HCT116 (cell line): ENCODE measurements around the gene GNPDA2. TPM values are rescaled to one million over a fixed set of nuclear protein-coding genes. Genes with fewer than 3 reads are reported as not detected.

Experiments
- ATAC-seq: fragments of 200-7000 bp; cut with Tn5 transposase; 2 replicates; pipeline ENCODE4 v1.9.1; 2020; ENCODE audit warnings: mild to moderate bottlenecking, moderate library complexity
- BruUV-seq: library from RNA; stranded (reverse); fragments of 400-500 nt; replicated peaks from 2 replicates; lab custom pipeline; 2021; lab: Mats Ljungman, UMichigan
- CTCF ChIA-PET: fragments of 300-600 bp; sonication (Branson Sonifier 250); formaldehyde crosslinking; loops from one replicate; lab custom pipeline; 2021; ENCODE audit warnings: antibody characterized with exemption; lab: Charles Lee
- POLR2A ChIA-PET: fragments of 300-600, 350-600 bp; sonication (Branson Sonifier 250); formaldehyde crosslinking; loops from one replicate; lab custom pipeline; 2021; ENCODE audit warnings: antibody characterized with exemption; lab: Charles Lee
- RAD21 ChIA-PET, 2 experiments: fragments of 300-600 bp; sonication (Branson Sonifier 250); formaldehyde crosslinking; loops; one replicate each; lab custom pipeline; 2023; ENCODE audit warnings: low total read pairs in 2 of 2; ENCODE audit not compliant: uncharacterized antibody in 2 of 2, unreplicated experiment in 2 of 2, low non-redundant PET in 1 of 2; lab: Charles Lee
- DNase-seq: peaks from one replicate; pipeline ENCODE4 v3.0.0-alpha.2; 2010; ENCODE audit warnings: low read depth, low spot score
- H2AFZ ChIP-seq: fragments of 200-600 bp; shearing (Covaris generic), sonication (generic); 2 replicates; pipeline ENCODE4 v1.6.1; 2017; ENCODE audit warnings: low read depth, mixed run types, mixed read lengths, antibody characterized with exemption, low read length; ENCODE audit not compliant: poor library complexity, severe bottlenecking
- H3K27ac ChIP-seq: 2 replicates; pipeline ENCODE4 v1.5.1; 2012; ENCODE audit warnings: low read depth, low read length
- H3K27me3 ChIP-seq: fragments of 200-600 bp; sonication (generic); 2 replicates; pipeline ENCODE4 v1.6.1; 2016; ENCODE audit warnings: mixed run types, low read length, mixed read lengths; ENCODE audit not compliant: insufficient read depth
- H3K36me3 ChIP-seq, 2 experiments: fragments of 200-500 bp in 1 of 2; fragments of 200-600 bp in 1 of 2; sonication (Bioruptor generic) in 1 of 2; sonication (generic) in 1 of 2; 2 replicates each; pipeline versions ENCODE4 v1.5.1 to v1.6.1; 2014 to 2016; ENCODE audit warnings: low read length in 2 of 2, inconsistent platforms in 1 of 2, mixed read lengths in 1 of 2, mixed run types in 1 of 2; ENCODE audit not compliant: insufficient read depth in 2 of 2, control insufficient read depth in 1 of 2
- H3K4me1 ChIP-seq, 2 experiments: fragments of 200-600 bp in 1 of 2; sonication (generic) in 1 of 2; 2 replicates each; pipeline versions ENCODE4 v1.5.1 to v1.6.1; 2012 to 2017; ENCODE audit warnings: low read length in 2 of 2, inconsistent platforms in 1 of 2, mild to moderate bottlenecking in 1 of 2, mixed read lengths in 1 of 2, mixed run types in 1 of 2, moderate library complexity in 1 of 2; ENCODE audit not compliant: insufficient read depth in 2 of 2, control insufficient read depth in 1 of 2
- H3K4me2 ChIP-seq: fragments of 200-600 bp; sonication (generic); 2 replicates; pipeline ENCODE4 v1.6.1; 2017; ENCODE audit warnings: mixed run types, low read length, mixed read lengths
- H3K4me3 ChIP-seq, 2 experiments: fragments of 200-600 bp in 1 of 2; sonication (generic) in 1 of 2; replicated peaks in 1 of 2; 2 replicates each; pipeline ENCODE4 v1.5.1; 2011 to 2016; ENCODE audit warnings: low read length in 2 of 2, control low read depth in 1 of 2, low read depth in 1 of 2, mild to moderate bottlenecking in 1 of 2, mixed read lengths in 1 of 2, mixed run types in 1 of 2
- H3K79me2 ChIP-seq: fragments of 200-600 bp; sonication (generic); 2 replicates; pipeline ENCODE4 v1.6.1; 2017; ENCODE audit warnings: mild to moderate bottlenecking, mixed run types, low read length, moderate library complexity, mixed read lengths; ENCODE audit not compliant: insufficient read depth
- H3K9ac ChIP-seq: fragments of 200-600 bp; sonication (generic); 2 replicates; pipeline ENCODE4 v1.6.1; 2016; ENCODE audit warnings: low read length, mixed read lengths
- H3K9me2 ChIP-seq: fragments of 200-600 bp; sonication (generic), shearing (Covaris generic); 2 replicates; pipeline ENCODE4 v1.6.1; 2017; ENCODE audit warnings: mixed run types, mild to moderate bottlenecking, moderate library complexity; ENCODE audit not compliant: insufficient read depth
- H3K9me3 ChIP-seq, 2 experiments: fragments of 200-500 bp in 1 of 2; fragments of 200-600 bp in 1 of 2; sonication (Bioruptor generic) in 1 of 2; sonication (generic) in 1 of 2; 2 replicates each; pipeline ENCODE4 v1.6.1; 2014 to 2017; ENCODE audit warnings: low read length in 2 of 2, mixed read lengths in 2 of 2, inconsistent platforms in 1 of 2, low read depth in 1 of 2, mild to moderate bottlenecking in 1 of 2, mixed run types in 1 of 2, moderate library complexity in 1 of 2; ENCODE audit not compliant: control insufficient read depth in 1 of 2, insufficient read depth in 1 of 2
- H4K20me1 ChIP-seq: fragments of 200-600 bp; sonication (generic), shearing (Covaris generic); 2 replicates; pipeline ENCODE4 v1.6.1; 2017; ENCODE audit warnings: mixed run types, mild to moderate bottlenecking, moderate library complexity; ENCODE audit not compliant: insufficient read depth
- CBX3 ChIP-seq: IDR thresholded peaks from 2 replicates; pipeline ENCODE4 v1.6.1; 2012; ENCODE audit warnings: low read depth
- CEBPB ChIP-seq: IDR thresholded peaks from 2 replicates; pipeline ENCODE4 v1.6.1; 2012; ENCODE audit warnings: low read depth
- EGR1 ChIP-seq: IDR thresholded peaks from 2 replicates; pipeline ENCODE4 v1.6.1; 2012; ENCODE audit warnings: low read depth
- ELF1 ChIP-seq: IDR thresholded peaks from 2 replicates; pipeline ENCODE4 v1.6.1; 2012; ENCODE audit warnings: low read depth, borderline replicate concordance
- EZH2 ChIP-seq: fragments of 200-600 bp; sonication (generic); IDR thresholded peaks from 2 replicates; pipeline ENCODE4 v1.6.1; 2017; ENCODE audit warnings: antibody characterized with exemption, mixed run types
- EZH2phosphoT487 ChIP-seq: fragments of 200-600 bp; IDR thresholded peaks from 2 replicates; pipeline ENCODE4 v1.6.1; 2018; ENCODE audit warnings: antibody characterized with exemption, borderline replicate concordance
- FOSL1 ChIP-seq: IDR thresholded peaks from 2 replicates; pipeline ENCODE4 v1.6.1; 2012; ENCODE audit warnings: low read depth
- JUND ChIP-seq: IDR thresholded peaks from 2 replicates; pipeline ENCODE4 v1.6.1; 2012
- POLR2AphosphoS5 ChIP-seq: IDR thresholded peaks from 2 replicates; pipeline ENCODE4 v1.6.1; 2011; ENCODE audit warnings: mild to moderate bottlenecking, low read depth, low read length, moderate library complexity
- RAD21 ChIP-seq: IDR thresholded peaks from 2 replicates; pipeline ENCODE4 v1.6.1; 2012; ENCODE audit warnings: low read depth, mild to moderate bottlenecking
- SIN3A ChIP-seq: IDR thresholded peaks from 2 replicates; pipeline ENCODE4 v1.6.1; 2012; ENCODE audit warnings: low read depth
- SP1 ChIP-seq: IDR thresholded peaks from 2 replicates; pipeline ENCODE4 v1.6.1; 2012; ENCODE audit warnings: low read depth
- SRF ChIP-seq: IDR thresholded peaks from 2 replicates; pipeline ENCODE4 v1.6.1; 2012; ENCODE audit warnings: low read depth
- TCF7L2 ChIP-seq: IDR thresholded peaks from 2 replicates; pipeline ENCODE4 v1.7.0; 2011; ENCODE audit warnings: borderline replicate concordance, inconsistent platforms; ENCODE audit not compliant: insufficient read depth, insufficient read length; ENCODE audit errors: extremely low read depth
- ZFX ChIP-seq: fragments of 450-650 bp; IDR thresholded peaks from 2 replicates; pipeline ENCODE4 v1.6.1; 2017
- ZNF274 ChIP-seq: fragments of 200-500 bp; sonication (Bioruptor generic); IDR thresholded peaks from 2 replicates; pipeline ENCODE4 v1.6.1; 2014; ENCODE audit warnings: mild to moderate bottlenecking, low read depth, low read length, inconsistent platforms
- intact Hi-C: fragments of 100-400 bp; cut with micrococcal nuclease; formaldehyde crosslinking; loops from 2 replicates; pipeline ENCODE4 v1.10.0; 2022
- total RNA-seq: library from RNA; stranded (reverse); gene quantifications from one replicate; pipeline ENCODE4 v1.2.1, GENCODE V29; 2021; ENCODE audit not compliant: unreplicated experiment
- TF ChIP-seq, protein P1 (sequence below): IDR thresholded peaks from 2 replicates; pipeline ENCODE4 v1.6.1; 2011; ENCODE audit warnings: mild to moderate bottlenecking, low read length, moderate library complexity; ENCODE audit not compliant: insufficient replicate concordance; ENCODE audit errors: extremely low read depth
- TF ChIP-seq, protein P2 (sequence below): IDR thresholded peaks from 2 replicates; pipeline ENCODE4 v1.6.1; 2012; ENCODE audit warnings: low read depth
- TF ChIP-seq, protein P3 (sequence below): IDR thresholded peaks from 2 replicates; pipeline ENCODE4 v1.6.1; 2012
- TF ChIP-seq, protein P4 (sequence below): IDR thresholded peaks from 2 replicates; pipeline ENCODE4 v1.6.1; 2012
- TF ChIP-seq, protein P5 (sequence below), 3 experiments: fragments of 200-600 bp in 1 of 3; sonication (generic) in 1 of 3; IDR thresholded peaks in 2 of 3; conservative IDR thresholded peaks in 1 of 3; 2 replicates each; pipeline ENCODE4 v1.5.1; 2012 to 2017; ENCODE audit warnings: low read depth in 2 of 3, low read length in 2 of 3, antibody characterized with exemption in 1 of 3, borderline replicate concordance in 1 of 3, control low read depth in 1 of 3, mild to moderate bottlenecking in 1 of 3, mixed read lengths in 1 of 3, mixed run types in 1 of 3, moderate library complexity in 1 of 3; ENCODE audit not compliant: insufficient read depth in 1 of 3

The GNPDA2 gene
- total RNA-seq, 1 experiment from 2014 or later: 15.8 TPM

DNA sequence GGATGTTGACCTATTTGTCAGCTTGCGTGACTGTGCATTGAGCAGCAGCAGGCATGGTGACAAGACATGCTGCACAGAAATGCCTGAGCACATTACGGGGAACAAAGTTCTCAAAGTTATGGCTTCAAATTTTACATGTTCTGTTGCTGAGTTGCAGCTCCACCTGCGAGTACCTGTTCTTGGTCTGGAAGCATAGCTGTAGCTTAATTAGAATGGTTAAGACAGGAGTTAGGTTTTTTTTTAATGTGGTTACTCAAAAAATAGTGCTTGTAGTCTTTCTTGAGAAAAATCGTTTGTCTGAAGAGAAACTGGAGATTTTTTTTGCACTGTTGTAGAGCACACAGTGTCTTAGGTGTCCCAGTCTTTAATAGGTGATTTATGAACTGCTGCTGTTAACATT lies 38.8 kb upstream of the GNPDA2 start (continued):
- TF ChIP-seq EZH2phosphoT487 (no peak), CBX3 (no peak), JUND (no peak)

DNA sequence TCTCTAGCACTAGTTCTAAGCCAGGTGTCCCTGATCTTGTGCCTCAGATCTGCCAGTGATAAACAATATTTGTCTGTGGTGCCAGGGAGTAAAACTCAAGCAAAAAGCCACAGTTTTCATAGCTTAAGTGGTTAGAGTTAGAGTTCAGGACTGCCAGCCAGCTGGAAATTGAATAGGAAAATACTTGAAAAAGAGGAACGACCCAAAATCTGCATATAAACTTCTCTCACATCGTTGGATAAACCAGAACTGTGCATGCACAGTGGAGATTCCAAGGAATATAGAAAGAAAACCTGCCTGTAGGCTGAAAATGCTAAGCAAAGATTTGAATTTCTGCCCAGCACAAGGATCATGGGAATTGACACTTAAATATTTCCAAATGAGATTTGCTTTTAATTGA lies 35.0 kb upstream of the GNPDA2 start:
- Histone ChIP-seq H3K9me3 (no peaks in the 10 kb centered on the region), H3K4me2 (no peak overlapping the region), H4K20me1 (no peaks in the 10 kb centered on the region), H3K36me3 (no peaks in the 10 kb centered on the region), H3K4me1 (no peaks in the 10 kb centered on the region), H3K9ac (no peak overlapping the region), H2AFZ (no peak overlapping the region), H3K79me2 (no peaks in the 10 kb centered on the region), H3K27ac (no peak overlapping the region), H3K27me3 (no peaks in the 10 kb centered on the region), H3K4me3 (no peak overlapping the region), H3K9me2 (no peaks in the 10 kb centered on the region)
- no TSS peak for BruUV-seq
- RAD21 ChIA-PET: no interaction called here
- intact Hi-C loops: no loop called here
- POLR2A ChIA-PET: no interaction called here
- CTCF ChIA-PET: no interaction called here
- DNase-seq (no peak), ATAC-seq (no peak)
- TF ChIP-seq ELF1: no peak
- TF ChIP-seq, protein P1, sequence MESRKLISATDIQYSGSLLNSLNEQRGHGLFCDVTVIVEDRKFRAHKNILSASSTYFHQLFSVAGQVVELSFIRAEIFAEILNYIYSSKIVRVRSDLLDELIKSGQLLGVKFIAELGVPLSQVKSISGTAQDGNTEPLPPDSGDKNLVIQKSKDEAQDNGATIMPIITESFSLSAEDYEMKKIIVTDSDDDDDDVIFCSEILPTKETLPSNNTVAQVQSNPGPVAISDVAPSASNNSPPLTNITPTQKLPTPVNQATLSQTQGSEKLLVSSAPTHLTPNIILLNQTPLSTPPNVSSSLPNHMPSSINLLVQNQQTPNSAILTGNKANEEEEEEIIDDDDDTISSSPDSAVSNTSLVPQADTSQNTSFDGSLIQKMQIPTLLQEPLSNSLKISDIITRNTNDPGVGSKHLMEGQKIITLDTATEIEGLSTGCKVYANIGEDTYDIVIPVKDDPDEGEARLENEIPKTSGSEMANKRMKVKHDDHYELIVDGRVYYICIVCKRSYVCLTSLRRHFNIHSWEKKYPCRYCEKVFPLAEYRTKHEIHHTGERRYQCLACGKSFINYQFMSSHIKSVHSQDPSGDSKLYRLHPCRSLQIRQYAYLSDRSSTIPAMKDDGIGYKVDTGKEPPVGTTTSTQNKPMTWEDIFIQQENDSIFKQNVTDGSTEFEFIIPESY: no peak
- TF ChIP-seq ZNF274: no peak
- TF ChIP-seq, protein P2, sequence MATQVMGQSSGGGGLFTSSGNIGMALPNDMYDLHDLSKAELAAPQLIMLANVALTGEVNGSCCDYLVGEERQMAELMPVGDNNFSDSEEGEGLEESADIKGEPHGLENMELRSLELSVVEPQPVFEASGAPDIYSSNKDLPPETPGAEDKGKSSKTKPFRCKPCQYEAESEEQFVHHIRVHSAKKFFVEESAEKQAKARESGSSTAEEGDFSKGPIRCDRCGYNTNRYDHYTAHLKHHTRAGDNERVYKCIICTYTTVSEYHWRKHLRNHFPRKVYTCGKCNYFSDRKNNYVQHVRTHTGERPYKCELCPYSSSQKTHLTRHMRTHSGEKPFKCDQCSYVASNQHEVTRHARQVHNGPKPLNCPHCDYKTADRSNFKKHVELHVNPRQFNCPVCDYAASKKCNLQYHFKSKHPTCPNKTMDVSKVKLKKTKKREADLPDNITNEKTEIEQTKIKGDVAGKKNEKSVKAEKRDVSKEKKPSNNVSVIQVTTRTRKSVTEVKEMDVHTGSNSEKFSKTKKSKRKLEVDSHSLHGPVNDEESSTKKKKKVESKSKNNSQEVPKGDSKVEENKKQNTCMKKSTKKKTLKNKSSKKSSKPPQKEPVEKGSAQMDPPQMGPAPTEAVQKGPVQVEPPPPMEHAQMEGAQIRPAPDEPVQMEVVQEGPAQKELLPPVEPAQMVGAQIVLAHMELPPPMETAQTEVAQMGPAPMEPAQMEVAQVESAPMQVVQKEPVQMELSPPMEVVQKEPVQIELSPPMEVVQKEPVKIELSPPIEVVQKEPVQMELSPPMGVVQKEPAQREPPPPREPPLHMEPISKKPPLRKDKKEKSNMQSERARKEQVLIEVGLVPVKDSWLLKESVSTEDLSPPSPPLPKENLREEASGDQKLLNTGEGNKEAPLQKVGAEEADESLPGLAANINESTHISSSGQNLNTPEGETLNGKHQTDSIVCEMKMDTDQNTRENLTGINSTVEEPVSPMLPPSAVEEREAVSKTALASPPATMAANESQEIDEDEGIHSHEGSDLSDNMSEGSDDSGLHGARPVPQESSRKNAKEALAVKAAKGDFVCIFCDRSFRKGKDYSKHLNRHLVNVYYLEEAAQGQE: no peak
- no peak for TF ChIP-seq SP1
- no peak for TF ChIP-seq EZH2
- TF ChIP-seq, protein P3, sequence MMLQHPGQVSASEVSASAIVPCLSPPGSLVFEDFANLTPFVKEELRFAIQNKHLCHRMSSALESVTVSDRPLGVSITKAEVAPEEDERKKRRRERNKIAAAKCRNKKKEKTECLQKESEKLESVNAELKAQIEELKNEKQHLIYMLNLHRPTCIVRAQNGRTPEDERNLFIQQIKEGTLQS: no peak
- TF ChIP-seq RAD21: no peak
- TF ChIP-seq CEBPB: no peak
- no peak for TF ChIP-seq SIN3A
- no peak for TF ChIP-seq SRF
- no peak for TF ChIP-seq ZFX
- no peak for TF ChIP-seq POLR2AphosphoS5
- TF ChIP-seq EGR1: no peak
- TF ChIP-seq FOSL1: no peak
- TF ChIP-seq TCF7L2: no peak
- TF ChIP-seq, protein P4, sequence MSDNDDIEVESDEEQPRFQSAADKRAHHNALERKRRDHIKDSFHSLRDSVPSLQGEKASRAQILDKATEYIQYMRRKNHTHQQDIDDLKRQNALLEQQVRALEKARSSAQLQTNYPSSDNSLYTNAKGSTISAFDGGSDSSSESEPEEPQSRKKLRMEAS: no peak
- TF ChIP-seq, protein P5, sequence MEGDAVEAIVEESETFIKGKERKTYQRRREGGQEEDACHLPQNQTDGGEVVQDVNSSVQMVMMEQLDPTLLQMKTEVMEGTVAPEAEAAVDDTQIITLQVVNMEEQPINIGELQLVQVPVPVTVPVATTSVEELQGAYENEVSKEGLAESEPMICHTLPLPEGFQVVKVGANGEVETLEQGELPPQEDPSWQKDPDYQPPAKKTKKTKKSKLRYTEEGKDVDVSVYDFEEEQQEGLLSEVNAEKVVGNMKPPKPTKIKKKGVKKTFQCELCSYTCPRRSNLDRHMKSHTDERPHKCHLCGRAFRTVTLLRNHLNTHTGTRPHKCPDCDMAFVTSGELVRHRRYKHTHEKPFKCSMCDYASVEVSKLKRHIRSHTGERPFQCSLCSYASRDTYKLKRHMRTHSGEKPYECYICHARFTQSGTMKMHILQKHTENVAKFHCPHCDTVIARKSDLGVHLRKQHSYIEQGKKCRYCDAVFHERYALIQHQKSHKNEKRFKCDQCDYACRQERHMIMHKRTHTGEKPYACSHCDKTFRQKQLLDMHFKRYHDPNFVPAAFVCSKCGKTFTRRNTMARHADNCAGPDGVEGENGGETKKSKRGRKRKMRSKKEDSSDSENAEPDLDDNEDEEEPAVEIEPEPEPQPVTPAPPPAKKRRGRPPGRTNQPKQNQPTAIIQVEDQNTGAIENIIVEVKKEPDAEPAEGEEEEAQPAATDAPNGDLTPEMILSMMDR (IDR thresholded peaks at IDR 0.05 in 2 of 3, conservative IDR thresholded peaks at IDR 0.05 in 1 of 3; ENCODE audit: borderline replicate concordance in 1 of 3, insufficient read depth in 1 of 3, low read depth in 2 of 3, low read length in 2 of 3): no peak
- no peak for TF ChIP-seq JUND
